Activated CD4-positive, alpha-beta T cell treated with anti-CD3 and anti-CD28 coated beads for 36 hours (primary cell): ENCODE measurements around the gene RIBC2. TPM values are rescaled to one million over a fixed set of nuclear protein-coding genes. Genes with fewer than 3 reads are reported as not detected.
A peak's percentile ranks its signal among the peaks of the same experiment; 100 is the strongest.
"Not testable (repeated sequence)": the region's sequence is repeated elsewhere in the genome, so short reads cannot be mapped to it uniquely, and the experiment has no call there.

Experiments
- ATAC-seq: fragments of 200-7000 bp; cut with Tn5 transposase; one replicate; pipeline ENCODE4 v1.10.0; 2021; ENCODE audit warnings: mild to moderate bottlenecking, moderate library complexity
- CTCF ChIA-PET: fragments of 350-600 bp; sonication (Branson Sonifier 250); formaldehyde crosslinking; loops from one replicate; lab custom pipeline; 2021; ENCODE audit warnings: antibody characterized with exemption; lab: Charles Lee
- POLR2A ChIA-PET: fragments of 350-600 bp; sonication (Branson Sonifier 250); formaldehyde crosslinking; loops from one replicate; lab custom pipeline; 2021; ENCODE audit warnings: antibody characterized with exemption, inconsistent platforms; lab: Charles Lee
- DNase-seq: peaks from one replicate; pipeline ENCODE4 v3.0.0-alpha.2; 2020
- H3K27ac Mint-ChIP-seq: one replicate; pipeline ENCODE4 v1.8.0; 2021; ENCODE audit warnings: mixed read lengths
- H3K27me3 Mint-ChIP-seq: one replicate; pipeline ENCODE4 v1.8.0; 2021; ENCODE audit warnings: mixed read lengths
- H3K36me3 Mint-ChIP-seq: one replicate; pipeline ENCODE4 v1.8.0; 2021; ENCODE audit warnings: low read depth, mixed read lengths
- H3K4me1 Mint-ChIP-seq: one replicate; pipeline ENCODE4 v1.8.0; 2021; ENCODE audit warnings: mixed read lengths
- H3K4me3 Mint-ChIP-seq: one replicate; pipeline ENCODE4 v1.8.0; 2021; ENCODE audit warnings: mild to moderate bottlenecking, moderate library complexity, mixed read lengths
- H3K9me3 Mint-ChIP-seq: one replicate; pipeline ENCODE4 v1.8.0; 2021; ENCODE audit warnings: low read depth, mixed read lengths
- intact Hi-C, 2 experiments: fragments of 100-400 bp; cut with DNase I in 1 of 2; cut with micrococcal nuclease in 1 of 2; formaldehyde crosslinking; loops; one replicate each; pipeline versions ENCODE4 v1.14.2 to v1.15.1; 2022 to 2024; cut with DNase I, micrococcal nuclease
- total RNA-seq, 2 experiments: library from RNA; stranded (reverse); gene quantifications; one replicate each; pipeline ENCODE4 v1.2.3, GENCODE V29; 2021

RIBC2 gene
- total RNA-seq, 2 experiments from 2014 or later = 6.3 to 7.8 TPM

DNA sequence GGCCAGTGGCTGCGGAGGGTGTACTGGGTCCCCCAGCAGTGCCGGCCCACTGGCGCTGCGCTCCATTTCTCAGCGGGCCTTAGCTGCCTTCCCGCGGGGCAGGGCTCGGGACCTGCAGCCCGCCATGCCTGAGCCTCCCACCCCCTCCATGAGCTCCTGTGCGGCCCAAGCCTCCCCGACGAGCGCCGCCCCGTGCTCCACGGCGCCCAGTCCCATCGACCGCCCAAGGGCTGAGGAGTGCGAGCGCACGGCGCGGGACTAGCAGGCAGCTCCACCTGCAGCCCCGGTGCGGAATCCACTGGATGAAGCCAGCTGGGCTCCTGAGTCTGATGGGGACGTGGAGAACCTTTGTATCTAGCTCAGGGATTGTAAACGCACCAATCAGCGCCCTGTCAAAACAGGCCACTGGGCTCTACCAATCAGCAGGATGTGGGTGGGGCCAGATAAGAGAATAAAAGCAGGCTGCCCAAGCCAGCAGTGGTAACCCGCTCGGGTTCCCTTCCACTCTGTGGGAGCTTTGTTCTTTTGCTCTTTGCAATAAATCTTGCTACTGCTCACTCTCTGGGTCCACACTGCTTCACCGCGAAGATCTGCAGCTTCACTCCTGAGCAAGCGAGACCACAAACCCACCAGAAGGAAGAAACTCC, 23.5 kb downstream of the RIBC2 start:
- H3K4me1 Mint-ChIP-seq = peaks cover 18% of the 10 kb centered on the region
- CTCF ChIA-PET = interaction anchor here (0.7 to 1.2 kb wide), 5 partner anchors 23 to 328 kb away, joined by 3 to 6 read pairs (median 3); partner anchors contain the start of genes RIBC2 and SMC1B
- H3K27me3 Mint-ChIP-seq, POLR2A ChIA-PET, ATAC-seq, H3K36me3 Mint-ChIP-seq, H3K9me3 Mint-ChIP-seq, H3K4me3 Mint-ChIP-seq, H3K27ac Mint-ChIP-seq: not testable (repeated sequence)
- peak; percentile 62 for DNase-seq
- intact Hi-C loops = loop anchor here (5.0 kb wide), 1 partner anchor 335 kb away; no protein-coding TSS in a partner anchor

GRCh38 chr22:45438336-45438735, 24.8 kb downstream of the RIBC2 start:
- no peak overlapping the region for H3K4me3 Mint-ChIP-seq
- CTCF ChIA-PET = no interaction called here
- H3K9me3 Mint-ChIP-seq = no peaks in the 10 kb centered on the region
- H3K27ac Mint-ChIP-seq = no peak overlapping the region
- no peaks in the 10 kb centered on the region for H3K36me3 Mint-ChIP-seq
- peaks cover 1% of the 10 kb centered on the region for H3K27me3 Mint-ChIP-seq
- peaks cover 18% of the 10 kb centered on the region for H3K4me1 Mint-ChIP-seq
- POLR2A ChIA-PET = interaction anchor here (0.6 kb wide), 1 partner anchor 627 kb away, joined by 3 read pairs; no protein-coding TSS in a partner anchor
- ATAC-seq (no peak), DNase-seq (no peak)
- intact Hi-C loops = loop anchor here (5.0 kb wide), 1 partner anchor 336 kb away; no protein-coding TSS in a partner anchor

DNA sequence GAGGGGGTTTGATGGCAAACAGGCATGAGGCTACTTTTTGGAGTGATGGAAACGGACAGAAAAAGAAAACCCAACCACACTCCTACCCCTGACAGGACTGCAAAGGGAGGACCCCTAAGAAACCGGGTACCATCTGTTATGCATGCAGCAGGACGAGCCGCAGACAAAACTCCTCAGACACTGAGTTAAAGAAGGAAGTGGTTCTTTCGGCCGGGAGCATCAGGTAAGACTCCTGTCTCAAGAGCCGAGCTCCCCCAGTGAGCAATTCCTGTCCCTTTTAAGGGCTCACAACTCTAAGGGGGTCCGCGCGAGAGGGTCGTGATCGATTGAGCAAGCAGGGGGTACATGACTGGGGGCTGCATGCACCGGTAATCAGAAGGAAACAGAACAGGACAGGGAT, 27.2 kb downstream of the RIBC2 start:
- intact Hi-C loops = loop anchor here in 1 of 2 experiments (1.0 kb wide), 1 partner anchor 113 kb away; no protein-coding TSS in a partner anchor
- CTCF ChIA-PET = interaction anchor here (1.0 to 1.1 kb wide), 3 partner anchors 11 to 174 kb away, joined by 3 to 6 read pairs (median 4); no protein-coding TSS in a partner anchor
- DNase-seq, H3K4me3 Mint-ChIP-seq, POLR2A ChIA-PET, H3K36me3 Mint-ChIP-seq, H3K9me3 Mint-ChIP-seq, H3K27ac Mint-ChIP-seq, H3K27me3 Mint-ChIP-seq, ATAC-seq: not testable (repeated sequence)
- H3K4me1 Mint-ChIP-seq = peaks cover 13% of the 10 kb centered on the region

DNA sequence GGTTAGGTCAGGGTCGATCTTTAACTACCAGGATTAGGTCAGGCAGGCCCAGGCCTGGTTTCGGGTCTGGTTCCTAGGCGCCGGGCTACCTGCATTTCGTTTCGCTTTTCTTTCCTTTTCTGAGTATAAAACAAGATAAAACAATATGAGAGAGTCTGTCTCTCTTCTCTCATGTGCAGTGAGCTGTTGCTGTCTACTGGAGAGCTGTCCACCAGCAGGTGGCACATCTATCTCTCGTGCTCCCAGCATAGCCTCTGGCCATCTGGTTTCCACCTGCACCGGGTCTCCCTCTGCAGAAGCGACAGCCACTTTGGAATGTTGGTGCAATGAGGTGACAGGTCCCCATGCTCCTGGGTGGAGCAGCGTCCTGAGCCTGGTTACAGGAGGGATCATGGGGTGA, 27.6 kb downstream of the RIBC2 start:
- no peak overlapping the region for H3K27ac Mint-ChIP-seq
- peaks cover 11% of the 10 kb centered on the region for H3K4me1 Mint-ChIP-seq
- CTCF ChIA-PET = interaction anchor here (1.0 to 1.1 kb wide), 3 partner anchors 11 to 174 kb away, joined by 3 to 6 read pairs (median 4); no protein-coding TSS in a partner anchor
- DNase-seq (peak; percentile 57), ATAC-seq (peak; percentile 80)
- POLR2A ChIA-PET = no interaction called here
- no peak overlapping the region for H3K4me3 Mint-ChIP-seq
- H3K27me3 Mint-ChIP-seq = peaks cover 1% of the 10 kb centered on the region
- intact Hi-C loops = loop anchor here in 1 of 2 experiments (1.0 kb wide), 1 partner anchor 112 kb away; no protein-coding TSS in a partner anchor
- no peaks in the 10 kb centered on the region for H3K9me3 Mint-ChIP-seq
- no peaks in the 10 kb centered on the region for H3K36me3 Mint-ChIP-seq

GRCh38 chr22:45442116-45442515, 28.6 kb downstream of the RIBC2 start:
- peaks cover 1% of the 10 kb centered on the region for H3K27me3 Mint-ChIP-seq
- peaks cover 11% of the 10 kb centered on the region for H3K4me1 Mint-ChIP-seq
- H3K27ac Mint-ChIP-seq = no peak overlapping the region
- no peaks in the 10 kb centered on the region for H3K9me3 Mint-ChIP-seq
- CTCF ChIA-PET = interaction anchor here (1.5 kb wide), 1 partner anchor 82 kb away, joined by 4 read pairs; no protein-coding TSS in a partner anchor
- no peak overlapping the region for H3K4me3 Mint-ChIP-seq
- DNase-seq (no peak), ATAC-seq (no peak)
- intact Hi-C loops = no loop called here
- no peaks in the 10 kb centered on the region for H3K36me3 Mint-ChIP-seq
- POLR2A ChIA-PET = no interaction called here

GRCh38 chr22:45444168-45444567, 30.7 kb downstream of the RIBC2 start:
- Mint-ChIP-seq H3K4me3 (no peak overlapping the region), H3K27me3 (peaks cover 1% of the 10 kb centered on the region), H3K9me3 (no peaks in the 10 kb centered on the region), H3K36me3 (no peaks in the 10 kb centered on the region), H3K4me1 (peaks cover 9% of the 10 kb centered on the region), H3K27ac (no peak overlapping the region)
- CTCF ChIA-PET = no interaction called here
- POLR2A ChIA-PET = no interaction called here
- DNase-seq (no peak), ATAC-seq (no peak)
- intact Hi-C loops = no loop called here

DNA sequence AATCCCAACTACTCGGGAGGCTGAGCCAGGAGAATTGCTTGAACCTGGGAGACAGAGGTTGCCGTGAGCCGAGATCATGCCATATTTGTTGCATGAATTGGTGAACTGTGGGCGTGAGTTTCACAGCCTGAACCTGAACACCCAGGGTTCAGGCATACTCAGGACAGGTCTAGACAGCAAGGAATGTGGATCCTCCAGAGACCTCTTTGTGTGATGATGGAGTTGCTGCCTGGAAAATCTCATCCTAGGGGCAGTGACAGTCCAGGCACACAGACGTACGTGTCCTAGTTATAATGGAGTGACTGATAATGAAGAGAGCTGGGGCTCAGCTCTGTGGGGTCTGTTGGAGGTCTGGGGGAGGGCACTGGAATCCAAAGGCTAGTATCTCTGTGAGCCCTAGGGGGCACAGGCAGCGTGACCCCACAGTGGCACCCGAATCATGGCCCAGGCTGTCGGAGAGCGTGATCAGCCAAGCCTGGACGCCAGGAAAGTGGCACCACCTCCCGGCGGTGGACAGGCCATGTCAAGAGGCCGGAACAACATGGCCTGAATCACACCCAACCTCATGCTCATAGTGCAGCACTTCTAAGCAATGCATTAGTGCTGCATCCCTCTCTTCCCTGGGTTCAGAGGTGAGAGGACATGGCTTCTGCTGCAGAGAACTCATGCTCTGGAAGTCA, 31.7 kb downstream of the RIBC2 start:
- no peak for ATAC-seq
- ChIA-PET CTCF (interaction anchor here (0.6 kb wide), 1 partner anchor 231 kb away, joined by 3 read pairs; no protein-coding TSS in a partner anchor), POLR2A (no interaction called here)
- DNase-seq = no peak
- Mint-ChIP-seq H3K4me3 (no peak overlapping the region), H3K27me3 (peaks cover 1% of the 10 kb centered on the region), H3K4me1 (peaks cover 9% of the 10 kb centered on the region), H3K36me3 (no peaks in the 10 kb centered on the region), H3K9me3 (no peaks in the 10 kb centered on the region), H3K27ac (no peak overlapping the region)
- intact Hi-C loops = loop anchor here in 1 of 2 experiments (5.0 kb wide), 1 partner anchor 107 kb away; no protein-coding TSS in a partner anchor

DNA sequence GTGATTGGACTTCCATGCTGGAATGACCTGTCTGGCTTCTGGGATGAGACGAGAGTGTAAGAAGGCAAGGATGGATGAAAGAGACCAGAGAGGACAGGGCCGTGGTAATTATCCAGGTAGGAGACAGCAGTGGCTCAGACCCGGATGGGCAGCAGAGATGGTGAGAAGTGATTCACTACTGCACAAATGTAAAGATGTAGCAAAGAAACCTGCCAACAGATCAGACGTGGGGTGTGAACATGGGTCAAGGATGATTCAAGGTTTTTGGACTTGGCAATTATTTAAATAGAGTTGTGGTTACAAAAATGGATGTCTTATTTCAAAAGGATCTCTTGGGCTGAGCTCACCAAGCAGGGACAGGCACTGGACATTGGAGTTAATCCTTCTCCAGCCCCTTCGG, 32.7 kb downstream of the RIBC2 start:
- CTCF ChIA-PET = interaction anchor here (0.6 kb wide), 1 partner anchor 412 kb away, joined by 3 read pairs; no protein-coding TSS in a partner anchor
- DNase-seq = no peak
- H3K27me3 Mint-ChIP-seq = peaks cover 1% of the 10 kb centered on the region
- H3K36me3 Mint-ChIP-seq = no peaks in the 10 kb centered on the region
- intact Hi-C loops = loop anchor here in 1 of 2 experiments (5.0 kb wide), 1 partner anchor 106 kb away; no protein-coding TSS in a partner anchor
- no peaks in the 10 kb centered on the region for H3K9me3 Mint-ChIP-seq
- no peak overlapping the region for H3K4me3 Mint-ChIP-seq
- ATAC-seq = no peak
- no peak overlapping the region for H3K27ac Mint-ChIP-seq
- peaks cover 1% of the 10 kb centered on the region for H3K4me1 Mint-ChIP-seq
- POLR2A ChIA-PET = no interaction called here

DNA sequence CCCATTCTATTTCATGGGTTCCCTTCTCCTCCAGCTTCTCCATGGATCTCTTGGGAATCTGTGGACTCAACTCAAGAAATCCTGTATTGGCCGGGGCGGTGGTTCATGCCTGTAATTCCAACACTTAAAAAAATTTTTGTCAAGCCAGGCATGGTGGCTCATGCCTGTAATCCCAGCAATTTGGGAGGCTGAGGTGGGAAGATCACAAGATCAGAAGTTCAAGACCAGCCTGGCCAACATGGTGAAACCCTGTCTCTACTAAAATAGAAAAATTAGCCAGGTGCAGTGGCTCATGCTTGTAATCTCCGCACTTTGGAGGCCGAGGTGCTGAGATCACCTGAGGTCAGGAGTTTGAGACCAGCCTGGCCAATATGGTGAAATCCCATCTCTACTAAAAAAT, 34.1 kb downstream of the RIBC2 start:
- POLR2A ChIA-PET, H3K4me1 Mint-ChIP-seq, H3K27ac Mint-ChIP-seq, H3K4me3 Mint-ChIP-seq, H3K9me3 Mint-ChIP-seq, CTCF ChIA-PET, DNase-seq, ATAC-seq, H3K36me3 Mint-ChIP-seq, H3K27me3 Mint-ChIP-seq: not testable (repeated sequence)
- intact Hi-C loops = loop anchor here in 1 of 2 experiments (5.0 kb wide), 1 partner anchor 105 kb away; no protein-coding TSS in a partner anchor

DNA sequence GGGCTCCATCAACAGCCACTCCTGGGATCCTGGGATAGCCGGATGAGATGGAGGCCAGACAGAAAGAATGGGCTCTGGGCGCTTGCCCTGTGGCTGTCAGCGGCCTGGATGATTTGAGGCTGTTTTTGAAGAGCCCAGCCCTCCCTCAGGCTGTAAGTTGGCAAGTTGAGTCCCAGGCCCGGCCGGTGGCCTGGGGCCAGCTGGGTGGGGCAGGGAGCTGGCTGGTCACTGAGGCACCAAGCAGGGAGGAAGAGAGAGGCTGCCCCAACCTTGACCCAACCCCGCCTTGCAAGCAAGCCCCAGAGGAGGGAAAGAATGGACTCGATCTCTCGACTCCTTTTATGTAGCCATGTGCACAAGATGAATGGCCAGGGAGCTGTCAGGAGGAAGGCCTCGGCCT, 34.9 kb downstream of the RIBC2 start:
- no peaks in the 10 kb centered on the region for H3K27me3 Mint-ChIP-seq
- no peaks in the 10 kb centered on the region for H3K9me3 Mint-ChIP-seq
- CTCF ChIA-PET = interaction anchor here (0.6 kb wide), 1 partner anchor 12 kb away, joined by 3 read pairs; no protein-coding TSS in a partner anchor
- no peaks in the 10 kb centered on the region for H3K36me3 Mint-ChIP-seq
- intact Hi-C loops = loop anchor here in 1 of 2 experiments (5.0 kb wide), 1 partner anchor 104 kb away; no protein-coding TSS in a partner anchor
- no peak overlapping the region for H3K27ac Mint-ChIP-seq
- no peaks in the 10 kb centered on the region for H3K4me1 Mint-ChIP-seq
- DNase-seq (no peak), ATAC-seq (no peak)
- H3K4me3 Mint-ChIP-seq = no peak overlapping the region
- POLR2A ChIA-PET = no interaction called here

- H3K27ac Mint-ChIP-seq, CTCF ChIA-PET, H3K4me1 Mint-ChIP-seq, POLR2A ChIA-PET, H3K4me3 Mint-ChIP-seq, H3K36me3 Mint-ChIP-seq, H3K27me3 Mint-ChIP-seq, H3K9me3 Mint-ChIP-seq, ATAC-seq, DNase-seq: not testable (repeated sequence)
- intact Hi-C loops = loop anchor here in 1 of 2 experiments (5.0 kb wide), 1 partner anchor 103 kb away; no protein-coding TSS in a partner anchor
These were observed 35.9 kb downstream of the RIBC2 start for GRCh38 chr22:45449442-45449841.
